Skeletal muscle tissue (tissue), 4 donors: Measurements from ENCODE around the gene SLC7A7. TPM values are rescaled to one million over a fixed set of nuclear protein-coding genes. Genes with fewer than 3 reads are reported as not detected.

Experiments
- H3K27ac ChIP-seq: one replicate; pipeline ENCODE4 v1.7.0; 2013; ENCODE audit warnings: mild to moderate bottlenecking, low read depth, low read length, inconsistent platforms
- H3K27me3 ChIP-seq, 3 donors: one replicate each; pipeline ENCODE4 v1.7.0; 2013; ENCODE audit warnings: low read length in 3 of 3; ENCODE audit not compliant: control insufficient read depth in 3 of 3, insufficient read depth in 3 of 3
- H3K36me3 ChIP-seq, 3 donors: one replicate each; pipeline ENCODE4 v1.7.0; 2013; ENCODE audit warnings: low read length in 3 of 3; ENCODE audit not compliant: control insufficient read depth in 3 of 3, insufficient read depth in 3 of 3
- H3K4me1 ChIP-seq, 3 donors: one replicate each; pipeline ENCODE4 v1.7.0; 2013; ENCODE audit warnings: low read length in 3 of 3, mild to moderate bottlenecking in 3 of 3; ENCODE audit not compliant: control insufficient read depth in 3 of 3, insufficient read depth in 3 of 3
- H3K4me3 ChIP-seq, 3 donors: one replicate each; pipeline ENCODE4 v1.7.0; 2013; ENCODE audit warnings: low read length in 3 of 3
- H3K9ac ChIP-seq, 3 donors: one replicate each; pipeline ENCODE4 v1.7.0; 2013; ENCODE audit warnings: low read length in 3 of 3, mild to moderate bottlenecking in 3 of 3, moderate library complexity in 2 of 3, low read depth in 1 of 3
- H3K9me3 ChIP-seq, 3 donors: one replicate each; pipeline ENCODE4 v1.7.0; 2013; ENCODE audit warnings: low read length in 3 of 3; ENCODE audit not compliant: control insufficient read depth in 3 of 3
- total RNA-seq: library from RNA; depleted of rRNA; stranded (reverse); fragments of >200 nt; gene quantifications from one replicate; pipeline ENCODE4 v1.2.3, GENCODE V29; 2014
- donor health status: Osteomylitis.

Gene SLC7A7
- total RNA-seq, 1 donor from 2014 or later = 15.1 TPM

GRCh38 chr14:22844221-22845102 lies 29.2 kb upstream of the SLC7A7 start:
- Histone ChIP-seq H3K9ac (no peak overlapping the region), H3K4me1 (peaks cover 32 to 36% (median 35%) of the 10 kb centered on the region in 3 donors), H3K36me3 (peaks cover 14 to 37% (median 22%) of the 10 kb centered on the region in 3 donors), H3K27me3 (no peaks in the 10 kb centered on the region), H3K27ac (no peak overlapping the region), H3K4me3 (no peak overlapping the region), H3K9me3 (no peaks in the 10 kb centered on the region)

GRCh38 chr14:22843123-22843925 lies 28.1 kb upstream of the SLC7A7 start:
- Histone ChIP-seq H3K4me3 (no peak overlapping the region), H3K4me1 (peaks cover 29 to 34% (median 32%) of the 10 kb centered on the region in 3 donors), H3K27me3 (peaks cover 0 to 5% (median 0%) of the 10 kb centered on the region in 3 donors), H3K36me3 (peaks cover 14 to 37% (median 24%) of the 10 kb centered on the region in 3 donors), H3K27ac (no peak overlapping the region), H3K9me3 (no peaks in the 10 kb centered on the region), H3K9ac (no peak overlapping the region)

GRCh38 chr14:22842211-22843122 lies 27.2 kb upstream of the SLC7A7 start:
- Histone ChIP-seq H3K27ac (no peak overlapping the region), H3K9me3 (no peaks in the 10 kb centered on the region), H3K4me1 (peaks cover 24 to 26% (median 24%) of the 10 kb centered on the region in 3 donors), H3K27me3 (peaks cover 0 to 9% (median 5%) of the 10 kb centered on the region in 3 donors), H3K9ac (no peak overlapping the region), H3K4me3 (no peak overlapping the region), H3K36me3 (peaks cover 14 to 37% (median 24%) of the 10 kb centered on the region in 3 donors)

- no peak overlapping the region for H3K9ac ChIP-seq
- H3K4me1 ChIP-seq = peaks cover 20 to 25% (median 23%) of the 10 kb centered on the region in 3 donors
Measured at GRCh38 chr14:22841769-22842168, 26.5 kb upstream of the SLC7A7 start.

GRCh38 chr14:22841311-22841710 lies 26.1 kb upstream of the SLC7A7 start:
- peaks cover 14 to 37% (median 24%) of the 10 kb centered on the region in 3 donors for H3K36me3 ChIP-seq
- no peak overlapping the region for H3K4me3 ChIP-seq
- H3K27me3 ChIP-seq = peaks cover 0 to 21% (median 5%) of the 10 kb centered on the region in 3 donors
- H3K4me1 ChIP-seq = peaks cover 20 to 24% (median 23%) of the 10 kb centered on the region in 3 donors
- H3K9me3 ChIP-seq = no peaks in the 10 kb centered on the region
- peak overlapping the region in 1 of 3 donors; percentile 16 for H3K9ac ChIP-seq
- no peak overlapping the region for H3K27ac ChIP-seq

More at GRCh38 chr14:22841769-22842168, 26.5 kb upstream of the SLC7A7 start:
- Histone ChIP-seq H3K4me3 (no peak overlapping the region), H3K36me3 (peaks cover 14 to 37% (median 24%) of the 10 kb centered on the region in 3 donors), H3K27ac (no peak overlapping the region), H3K27me3 (peaks cover 0 to 16% (median 5%) of the 10 kb centered on the region in 3 donors), H3K9me3 (no peaks in the 10 kb centered on the region)

- peak overlapping the region; percentile 87 for H3K27ac ChIP-seq
- H3K27me3 ChIP-seq = peaks cover 0 to 21% (median 5%) of the 10 kb centered on the region in 3 donors
- peaks cover 17 to 22% (median 21%) of the 10 kb centered on the region in 3 donors for H3K4me1 ChIP-seq
- peaks cover 14 to 37% (median 27%) of the 10 kb centered on the region in 3 donors for H3K36me3 ChIP-seq
- peak overlapping the region in 2 of 3 donors; percentile 62 to 85 for H3K9ac ChIP-seq
- no peaks in the 10 kb centered on the region for H3K9me3 ChIP-seq
- H3K4me3 ChIP-seq = peak overlapping the region in 2 of 3 donors; percentile 73 to 80
Measured at GRCh38 chr14:22839159-22839779, 24.0 kb upstream of the SLC7A7 start.

GRCh38 chr14:22838631-22839041 lies 23.4 kb upstream of the SLC7A7 start:
- Histone ChIP-seq H3K9ac (peak overlapping the region in 2 of 3 donors; percentile 76 to 85), H3K36me3 (peaks cover 20 to 41% (median 33%) of the 10 kb centered on the region in 3 donors), H3K4me3 (peak overlapping the region in 2 of 3 donors; percentile 73 to 80), H3K4me1 (peaks cover 17 to 22% (median 21%) of the 10 kb centered on the region in 3 donors), H3K9me3 (no peaks in the 10 kb centered on the region), H3K27me3 (peaks cover 0 to 21% (median 5%) of the 10 kb centered on the region in 3 donors), H3K27ac (peak overlapping the region; percentile 87)

GRCh38 chr14:22837750-22838538 lies 22.7 kb upstream of the SLC7A7 start:
- peaks cover 20 to 40% (median 32%) of the 10 kb centered on the region in 3 donors for H3K36me3 ChIP-seq
- peak overlapping the region; percentile 87 for H3K27ac ChIP-seq
- peak overlapping the region; percentile 76 to 89 (median 85) for H3K9ac ChIP-seq
- H3K9me3 ChIP-seq = no peaks in the 10 kb centered on the region
- H3K4me3 ChIP-seq = peak overlapping the region; percentile 73 to 80 (median 78)
- H3K4me1 ChIP-seq = peaks cover 17 to 22% (median 21%) of the 10 kb centered on the region in 3 donors
- peaks cover 0 to 21% (median 5%) of the 10 kb centered on the region in 3 donors for H3K27me3 ChIP-seq
